Stimulated activated CD8-positive, alpha-beta memory T cell treated with anti-CD3 and anti-CD28 coated beads, Interleukin-7, amount 100 ng/mL, for 1 hour (primary cell): ENCODE data around the gene ATP5F1E.
"Not testable (repeated sequence)": the region's sequence is repeated elsewhere in the genome, so short reads cannot be mapped to it uniquely, and the experiment has no call there.

Source experiments
- DNase-seq, 2 donors: peaks; one replicate each; pipeline ENCODE4 v3.0.0-alpha.2; 2020; ENCODE audit warnings: low read depth in 2 of 2

Gene ATP5F1E

GRCh38 chr20:59042796-59043631 lies 10.9 kb upstream of the ATP5F1E start:
- peak; percentile 81 to 87 for DNase-seq

GRCh38 chr20:59042151-59042795 lies 10.1 kb upstream of the ATP5F1E start, which contains the start of gene PRELID3B:
Gene PRELID3B (minus strand): TSS chr20:59042786. CDS start chr20:59042730, 56 bp downstream.
- DNase-seq, result no peak

- DNase-seq, result not testable (repeated sequence)
Measured at GRCh38 chr20:59041487-59041886, 9.4 kb upstream of the ATP5F1E start.

GRCh38 chr20:59040667-59041066 lies 8.5 kb upstream of the ATP5F1E start:
- DNase-seq, result no peak

GRCh38 chr20:59039233-59039632 lies 7.1 kb upstream of the ATP5F1E start:
- no peak for DNase-seq

- DNase-seq, result no peak
Measured at GRCh38 chr20:59037386-59037785, 5.3 kb upstream of the ATP5F1E start.

GRCh38 chr20:59035381-59035780 lies 3.2 kb upstream of the ATP5F1E start:
- DNase-seq, result no peak

GRCh38 chr20:59033616-59034165 lies 1.6 kb upstream of the ATP5F1E start:
- no peak for DNase-seq

- DNase-seq, result no peak
Measured at GRCh38 chr20:59033093-59033492, 958 bp upstream of the ATP5F1E start.

- no peak for DNase-seq
Measured at GRCh38 chr20:59032713-59033059, 551 bp upstream of the ATP5F1E start.

GRCh38 chr20:59031564-59032022 lies 542 bp downstream of the ATP5F1E start:
- no peak for DNase-seq

- DNase-seq, result no peak
Measured at GRCh38 chr20:59030911-59031563, 1.1 kb downstream of the ATP5F1E start.

GRCh38 chr20:59028812-59029211 lies 3.3 kb downstream of the ATP5F1E start:
- DNase-seq, result no peak

GRCh38 chr20:59027741-59028320 lies 4.3 kb downstream of the ATP5F1E start:
- DNase-seq, result no peak

GRCh38 chr20:59026904-59027740 lies 5.0 kb downstream of the ATP5F1E start:
- DNase-seq, result no peak

- no peak for DNase-seq
Measured at GRCh38 chr20:59025511-59025910, 6.6 kb downstream of the ATP5F1E start.

- no peak for DNase-seq
Measured at GRCh38 chr20:59025086-59025485, 7.0 kb downstream of the ATP5F1E start.

- no peak for DNase-seq
Measured at GRCh38 chr20:59024111-59024530, 8.0 kb downstream of the ATP5F1E start.

GRCh38 chr20:59023616-59024015 lies 8.5 kb downstream of the ATP5F1E start:
- DNase-seq, result no peak

GRCh38 chr20:59022754-59023153 lies 9.4 kb downstream of the ATP5F1E start:
- no peak for DNase-seq
